K562 (cell line): ENCODE results near the gene PRMT3. TPM values are rescaled to one million over a fixed set of nuclear protein-coding genes. Genes with fewer than 3 reads are reported as not detected.

Experiments
- ATAC-seq: fragments of 200-7000 bp; cut with Tn5 transposase; 3 replicates; pipeline ENCODE4 v1.9.1; 2020; ENCODE audit warnings: moderate library complexity
- BruUV-seq: library from RNA; stranded (reverse); fragments of 400-500 nt; replicated peaks from 2 replicates; lab custom pipeline; 2021; lab: Mats Ljungman, UMichigan
- CTCF ChIA-PET: fragments of 300-600 bp; formaldehyde crosslinking; extraction: SDS; loops from one replicate; lab custom pipeline; 2021; ENCODE audit warnings: low intra/inter-chr PET ratio; lab: Yijun Ruan, JAX
- POLR2A ChIA-PET: fragments of 300-600, 350-650 bp; sonication (Branson Sonifier 250); formaldehyde crosslinking; extraction: SDS; loops from one replicate; lab custom pipeline; 2021; ENCODE audit warnings: antibody characterized with exemption, inconsistent platforms; lab: Yijun Ruan, JAX
- DNase-seq, 4 experiments: peaks; one replicate each; pipeline versions ENCODE4 v3.0.0 to v3.0.0-alpha.2; 2011 to 2018; ENCODE audit warnings: low spot score in 3 of 4, mixed read lengths in 3 of 4; ENCODE audit errors: extremely low read depth in 1 of 4
- FAIRE-seq: peaks from 2 replicates; lab custom pipeline; 2011; peaks lifted over from hg19 to GRCh38; lab: Jason Lieb, UNC
- H2AFZ ChIP-seq: 2 replicates; pipeline ENCODE4 v1.6.0; 2011; ENCODE audit warnings: low read depth, low read length, control low read depth, inconsistent platforms
- H3K27ac ChIP-seq: fragments of 200-600 bp; 3 replicates; pipeline ENCODE4 v1.8.0; 2011; ENCODE audit warnings: low read depth, mild to moderate bottlenecking, control low read depth, inconsistent platforms, low read length, moderate library complexity, mixed read lengths; ENCODE audit errors: extremely low read depth
- H3K27me3 ChIP-seq, 2 experiments: fragments of 300-600 bp in 1 of 2; 2 replicates in 1 of 2; 3 replicates in 1 of 2; pipeline versions ENCODE4 v1.6.0 to v1.8.0; 2011; ENCODE audit warnings: inconsistent platforms in 2 of 2, low read length in 2 of 2, mild to moderate bottlenecking in 1 of 2, mixed read lengths in 1 of 2, moderate library complexity in 1 of 2; ENCODE audit not compliant: control insufficient read depth in 2 of 2, insufficient read depth in 2 of 2
- H3K36me3 ChIP-seq: fragments of 300-600 bp; 3 replicates; pipeline ENCODE4 v1.8.0; 2011; ENCODE audit warnings: mild to moderate bottlenecking, low read length, inconsistent platforms; ENCODE audit not compliant: control insufficient read depth, insufficient read depth
- H3K4me1 ChIP-seq, 2 experiments: fragments of 200-600 bp in 1 of 2; replicated peaks in 1 of 2; 2 replicates in 1 of 2; 3 replicates in 1 of 2; pipeline versions ENCODE4 v1.5.1 to v1.8.0; 2011; ENCODE audit warnings: inconsistent platforms in 2 of 2, low read length in 2 of 2, mild to moderate bottlenecking in 1 of 2, mixed read lengths in 1 of 2, moderate library complexity in 1 of 2; ENCODE audit not compliant: control insufficient read depth in 2 of 2, insufficient read depth in 2 of 2
- H3K4me2 ChIP-seq: 2 replicates; pipeline ENCODE4 v1.6.1; 2011; ENCODE audit warnings: low read length, control low read depth, inconsistent platforms, mixed read lengths; ENCODE audit not compliant: insufficient read depth
- H3K4me3 ChIP-seq: fragments of 200-600 bp; sonication (generic), shearing (Covaris generic); 2 replicates; pipeline ENCODE4 v1.5.1; 2016; ENCODE audit warnings: control low read depth, inconsistent platforms
- H3K79me2 ChIP-seq: fragments of 200-600 bp; 3 replicates; pipeline ENCODE4 v1.8.0; 2011; ENCODE audit warnings: low read length, inconsistent platforms; ENCODE audit not compliant: control insufficient read depth, insufficient read depth
- H3K9ac ChIP-seq, 2 experiments: 2 replicates each; pipeline versions ENCODE4 v1.6.0 to v1.6.1; 2011; ENCODE audit warnings: low read depth in 2 of 2, low read length in 2 of 2, control low read depth in 1 of 2, inconsistent platforms in 1 of 2, mild to moderate bottlenecking in 1 of 2, mixed read lengths in 1 of 2; ENCODE audit not compliant: insufficient read depth in 1 of 2
- H3K9me1 ChIP-seq: one replicate; pipeline ENCODE4 v1.6.0; 2011; ENCODE audit warnings: inconsistent platforms, mild to moderate bottlenecking, low read length, moderate library complexity; ENCODE audit not compliant: control insufficient read depth, insufficient read depth
- H3K9me3 ChIP-seq: replicated peaks from 2 replicates; pipeline ENCODE4 v1.5.1; 2011; ENCODE audit warnings: low read depth, low read length, inconsistent platforms; ENCODE audit not compliant: control insufficient read depth, insufficient read depth
- H4K20me1 ChIP-seq: replicated peaks from 2 replicates; pipeline ENCODE4 v1.6.1; 2011; ENCODE audit warnings: low read length, inconsistent platforms, mixed read lengths; ENCODE audit not compliant: control insufficient read depth, insufficient read depth
- CTBP1 ChIP-seq: fragments of 450-650 bp; IDR thresholded peaks from 2 replicates; pipeline ENCODE4 v1.6.1; 2016; ENCODE audit warnings: borderline replicate concordance
- HNRNPLL ChIP-seq: fragments of 200-400 bp; formaldehyde crosslinking; IDR thresholded peaks from 2 replicates; pipeline ENCODE4 v1.6.1; 2017; ENCODE audit warnings: low read length, low read depth, mild to moderate bottlenecking; ENCODE audit not compliant: poor library complexity, severe bottlenecking
- KAT8 ChIP-seq: fragments of 450-650 bp; IDR thresholded peaks from 2 replicates; pipeline ENCODE4 v1.6.1; 2016; ENCODE audit warnings: low read depth, mild to moderate bottlenecking
- NFXL1 ChIP-seq: fragments of 450-650 bp; formaldehyde crosslinking; IDR thresholded peaks from 2 replicates; pipeline ENCODE4 v1.4.0; 2021; ENCODE audit warnings: mild to moderate bottlenecking
- RBBP5 ChIP-seq: fragments of 200-600 bp; sonication (generic); IDR thresholded peaks from 2 replicates; pipeline ENCODE4 v1.6.1; 2012; ENCODE audit warnings: borderline replicate concordance, mild to moderate bottlenecking, low read length, control low read depth, inconsistent platforms; ENCODE audit not compliant: insufficient read depth, poor library complexity, severe bottlenecking
- STAT5B ChIP-seq: fragments of 250-450 bp; sonication (Bioruptor Pico); IDR thresholded peaks from 2 replicates; pipeline ENCODE4 v1.8.0; 2021; ENCODE audit warnings: mild to moderate bottlenecking, inconsistent platforms
- ZNF584 ChIP-seq: fragments of 200-800 bp; sonication (Bioruptor generic); IDR thresholded peaks from 2 replicates; pipeline ENCODE4 v1.6.1; 2016; ENCODE audit warnings: low read depth, mild to moderate bottlenecking, missing genetic modification characterization, missing compliant biosample characterization
- WGBS: fragments of 100-300 bp; shearing (Covaris generic); methylation state at CpG from one replicate; pipeline ENCODE4 v1.1.6; 2016; ENCODE audit warnings: low coverage, mixed read lengths; ENCODE audit not compliant: insufficient coverage; ENCODE audit errors: missing lambda C conversion rate; 5-methylcytosine and 5-hydroxymethylcytosine counted together
- in situ Hi-C: fragments of 300-500 bp; cut with MboI; formaldehyde crosslinking; loops from 4 replicates; pipeline ENCODE4 v1.15.0; 2018; ENCODE audit warnings: inconsistent platforms, mixed read lengths
- intact Hi-C: fragments of 100-400 bp; cut with micrococcal nuclease; formaldehyde crosslinking; loops from 2 replicates; pipeline ENCODE4 v1.14.2; 2022
- polyA plus RNA-seq, 8 experiments: library from polyadenylated mRNA; depleted of rRNA in 4 of 8; stranded (reverse) in 5 of 8; unstranded in 3 of 8; fragments of >200 nt; fragmentation: Nextera tagmentation in 2 of 8; fragmentation: Illumina TruSeq in 1 of 8; extraction: Ambion mirVana in 2 of 8; extraction: Trizol in 1 of 8; gene quantifications; 2 replicates each; pipeline versions ENCODE4 v1.2.1 to v1.2.3, GENCODE V29; 2011 to 2014; ENCODE audit warnings: inconsistent platforms in 1 of 8, missing spikeins in 1 of 8
- total RNA-seq, 7 experiments: library from RNA; depleted of rRNA in 6 of 7; stranded (reverse); fragments of >200 nt in 6 of 7; fragmentation: Illumina TruSeq in 2 of 7; extraction: Trizol in 2 of 7; gene quantifications; 2 replicates each; pipeline versions ENCODE4 v1.2.1 to v1.2.3, GENCODE V29; 2011 to 2021; ENCODE audit warnings: low replicate concordance in 1 of 7
- TF ChIP-seq, protein P1 (sequence below): fragments of 450-650 bp; IDR thresholded peaks from 2 replicates; pipeline ENCODE4 v1.6.1; 2016; ENCODE audit warnings: mild to moderate bottlenecking

PRMT3 gene
- total and polyA plus RNA-seq, 9 of the 15 experiments (the other 6 are each of a cell fraction or from before 2014, with no cell fraction given) = 24.0 to 62.1 (median 44.7) TPM

DNA sequence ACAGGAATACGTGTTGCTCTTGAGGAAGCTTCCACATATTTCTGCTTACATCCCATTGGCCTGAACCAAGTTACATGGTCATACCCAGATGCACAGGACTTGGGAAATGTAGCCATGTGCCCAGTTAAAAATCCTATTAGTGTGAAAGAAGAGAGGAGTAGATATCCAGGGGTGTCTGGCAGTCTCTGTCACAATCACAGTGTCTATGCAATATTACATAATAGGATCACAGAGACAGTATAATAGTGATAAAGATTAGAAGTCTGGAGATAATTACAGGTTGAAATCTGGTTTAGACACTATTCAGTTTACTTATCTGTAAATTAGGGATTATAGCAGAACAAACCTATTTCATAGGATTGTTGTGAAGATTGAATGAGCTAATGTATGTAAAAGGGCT lies 149.3 kb downstream of the PRMT3 start:
- Histone ChIP-seq H3K4me1 (no peaks in the 10 kb centered on the region), H3K9ac (no peak overlapping the region), H3K79me2 (no peaks in the 10 kb centered on the region), H3K4me2 (no peak overlapping the region), H3K4me3 (no peak overlapping the region), H3K9me3 (no peaks in the 10 kb centered on the region), H3K9me1 (no peaks in the 10 kb centered on the region), H3K27ac (no peak overlapping the region), H3K27me3 (peaks cover 0 to 15% of the 10 kb centered on the region in 2 experiments; a peak in 1 of 5 replicates), H2AFZ (no peak overlapping the region), H4K20me1 (no peaks in the 10 kb centered on the region), H3K36me3 (no peaks in the 10 kb centered on the region)
- CTCF ChIA-PET = no interaction called here
- ATAC-seq = no peak
- no TSS peak for BruUV-seq
- no peak for FAIRE-seq
- WGBS = 0% methylated on average over 1 of the region's 1 CpG
- TF ChIP-seq KAT8 (no peak), CTBP1 (no peak), ZNF584 (no peak), RBBP5 (no peak), STAT5B (CRISPR knock-in tag) (no peak), HNRNPLL (no peak), NFXL1 (CRISPR knock-in tag) (no peak)
- TF ChIP-seq, protein P1, sequence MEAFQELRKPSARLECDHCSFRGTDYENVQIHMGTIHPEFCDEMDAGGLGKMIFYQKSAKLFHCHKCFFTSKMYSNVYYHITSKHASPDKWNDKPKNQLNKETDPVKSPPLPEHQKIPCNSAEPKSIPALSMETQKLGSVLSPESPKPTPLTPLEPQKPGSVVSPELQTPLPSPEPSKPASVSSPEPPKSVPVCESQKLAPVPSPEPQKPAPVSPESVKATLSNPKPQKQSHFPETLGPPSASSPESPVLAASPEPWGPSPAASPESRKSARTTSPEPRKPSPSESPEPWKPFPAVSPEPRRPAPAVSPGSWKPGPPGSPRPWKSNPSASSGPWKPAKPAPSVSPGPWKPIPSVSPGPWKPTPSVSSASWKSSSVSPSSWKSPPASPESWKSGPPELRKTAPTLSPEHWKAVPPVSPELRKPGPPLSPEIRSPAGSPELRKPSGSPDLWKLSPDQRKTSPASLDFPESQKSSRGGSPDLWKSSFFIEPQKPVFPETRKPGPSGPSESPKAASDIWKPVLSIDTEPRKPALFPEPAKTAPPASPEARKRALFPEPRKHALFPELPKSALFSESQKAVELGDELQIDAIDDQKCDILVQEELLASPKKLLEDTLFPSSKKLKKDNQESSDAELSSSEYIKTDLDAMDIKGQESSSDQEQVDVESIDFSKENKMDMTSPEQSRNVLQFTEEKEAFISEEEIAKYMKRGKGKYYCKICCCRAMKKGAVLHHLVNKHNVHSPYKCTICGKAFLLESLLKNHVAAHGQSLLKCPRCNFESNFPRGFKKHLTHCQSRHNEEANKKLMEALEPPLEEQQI = no peak
- POLR2A ChIA-PET = interaction anchor here (0.6 kb wide), 3 partner anchors 28 to 137 kb away, joined by 3 to 4 read pairs (median 3); no protein-coding TSS in a partner anchor
- in situ Hi-C loops (no loop called here), intact Hi-C loops (no loop called here)
- no peak for DNase-seq
